ENCODE measurements around the gene TRIM71. TPM values are rescaled to one million over a fixed set of nuclear protein-coding genes. Genes with fewer than 3 reads are reported as not detected.

TRIM71 gene
- total RNA-seq, 4 donors from 2014 or later = not detected

- Histone ChIP-seq H3K27me3 (no peaks in the 10 kb centered on the region), H3K4me1 (no peaks in the 10 kb centered on the region), H3K9me3 (no peaks in the 10 kb centered on the region), H3K36me3 (no peaks in the 10 kb centered on the region), H3K27ac (no peak overlapping the region), H3K4me3 (no peak overlapping the region)
- no peak for TF ChIP-seq POLR2AphosphoS5 (IDR thresholded peaks at IDR 0.05)
- no peak for TF ChIP-seq CTCF (IDR thresholded peaks at IDR 0.05)
- TF ChIP-seq EP300 (IDR thresholded peaks at IDR 0.05; ENCODE audit: low read depth) = no peak
- TF ChIP-seq POLR2A (IDR thresholded peaks at IDR 0.05) = no peak
- no peak for DNase-seq
- intact Hi-C loops (cut with DNase I; ENCODE audit: low total_unique reads) (no loop called here), in situ Hi-C loops (cut with MboI; ENCODE audit: low pct_ligation_motif_present in 1 of 4, low pct_unique_long_range_greater_than_20kb in 1 of 4, low sequenced_read_pairs in 3 of 4) (no loop called here)
- 68 to 100% methylated on average over 1 to 2 of the region's 2 CpGs for WGBS, 2 donors (ENCODE audit: low coverage in 1 of 2)
Observed at GRCh38 chr3:32884591-32884990, 66.8 kb downstream of the TRIM71 start.

GRCh38 chr3:32885283-32885901 lies 67.6 kb downstream of the TRIM71 start:
- intact Hi-C loops (cut with DNase I; ENCODE audit: low total_unique reads) = no loop called here
- no peak overlapping the region for H3K4me3 ChIP-seq

GRCh38 chr3:32886296-32886695 lies 68.5 kb downstream of the TRIM71 start:
- TF ChIP-seq CTCF (IDR thresholded peaks at IDR 0.05) (no peak), EP300 (IDR thresholded peaks at IDR 0.05; ENCODE audit: low read depth) (no peak), POLR2AphosphoS5 (IDR thresholded peaks at IDR 0.05) (no peak), POLR2A (IDR thresholded peaks at IDR 0.05) (no peak)
- Histone ChIP-seq H3K36me3 (no peaks in the 10 kb centered on the region), H3K9me3 (no peaks in the 10 kb centered on the region), H3K4me3 (no peak overlapping the region), H3K27me3 (no peaks in the 10 kb centered on the region), H3K27ac (no peak overlapping the region), H3K4me1 (no peaks in the 10 kb centered on the region)
- no peak for DNase-seq
- in situ Hi-C loops (cut with MboI; ENCODE audit: low pct_ligation_motif_present in 1 of 4, low pct_unique_long_range_greater_than_20kb in 1 of 4, low sequenced_read_pairs in 3 of 4) = no loop called here
- 50 to 58% methylated on average over 1 to 4 of the region's 4 CpGs for WGBS, 2 donors (ENCODE audit: low coverage in 1 of 2)
- intact Hi-C loops (cut with DNase I; ENCODE audit: low total_unique reads) = no loop called here

More at GRCh38 chr3:32885283-32885901, 67.6 kb downstream of the TRIM71 start:
- H3K9me3 ChIP-seq = no peaks in the 10 kb centered on the region
- 88 to 94% methylated on average over 5 to 11 of the region's 11 CpGs for WGBS, 2 donors (ENCODE audit: low coverage in 1 of 2)
- H3K36me3 ChIP-seq = no peaks in the 10 kb centered on the region
- H3K4me1 ChIP-seq = no peaks in the 10 kb centered on the region
- DNase-seq = no peak
- no peak overlapping the region for H3K27ac ChIP-seq
- in situ Hi-C loops (cut with MboI; ENCODE audit: low pct_ligation_motif_present in 1 of 4, low pct_unique_long_range_greater_than_20kb in 1 of 4, low sequenced_read_pairs in 3 of 4) = no loop called here
- TF ChIP-seq CTCF (IDR thresholded peaks at IDR 0.05) (no peak), POLR2AphosphoS5 (IDR thresholded peaks at IDR 0.05) (no peak), POLR2A (IDR thresholded peaks at IDR 0.05) (no peak), EP300 (IDR thresholded peaks at IDR 0.05; ENCODE audit: low read depth) (no peak)
- no peaks in the 10 kb centered on the region for H3K27me3 ChIP-seq

- Histone ChIP-seq H3K36me3 (no peaks in the 10 kb centered on the region), H3K9me3 (no peaks in the 10 kb centered on the region), H3K4me1 (no peaks in the 10 kb centered on the region), H3K4me3 (no peak overlapping the region), H3K27ac (no peak overlapping the region), H3K27me3 (no peaks in the 10 kb centered on the region)
- intact Hi-C loops (cut with DNase I; ENCODE audit: low total_unique reads) (no loop called here), in situ Hi-C loops (cut with MboI; ENCODE audit: low pct_ligation_motif_present in 1 of 4, low pct_unique_long_range_greater_than_20kb in 1 of 4, low sequenced_read_pairs in 3 of 4) (no loop called here)
- TF ChIP-seq POLR2AphosphoS5 (IDR thresholded peaks at IDR 0.05) (no peak), EP300 (IDR thresholded peaks at IDR 0.05; ENCODE audit: low read depth) (no peak)
- 76% methylated on average over 3 of the region's 3 CpGs for WGBS, 2 donors (ENCODE audit: low coverage in 1 of 2)
- DNase-seq = no peak
Observed at GRCh38 chr3:32886911-32887310, 69.1 kb downstream of the TRIM71 start.

- Histone ChIP-seq H3K9me3 (no peaks in the 10 kb centered on the region), H3K4me3 (no peak overlapping the region), H3K36me3 (no peaks in the 10 kb centered on the region), H3K4me1 (no peaks in the 10 kb centered on the region), H3K27me3 (no peaks in the 10 kb centered on the region), H3K27ac (no peak overlapping the region)
- in situ Hi-C loops (cut with MboI; ENCODE audit: low pct_ligation_motif_present in 1 of 4, low pct_unique_long_range_greater_than_20kb in 1 of 4, low sequenced_read_pairs in 3 of 4) = no loop called here
- no peak for TF ChIP-seq POLR2A (IDR thresholded peaks at IDR 0.05)
- no peak for TF ChIP-seq POLR2AphosphoS5 (IDR thresholded peaks at IDR 0.05)
- TF ChIP-seq EP300 (IDR thresholded peaks at IDR 0.05; ENCODE audit: low read depth) = no peak
- TF ChIP-seq CTCF (IDR thresholded peaks at IDR 0.05) = no peak
- WGBS, 2 donors (ENCODE audit: low coverage in 1 of 2) = 71 to 83% methylated on average over 1 of the region's 1 CpG
- intact Hi-C loops (cut with DNase I; ENCODE audit: low total_unique reads) = no loop called here
- no peak for DNase-seq
Observed at GRCh38 chr3:32888739-32889138, 70.9 kb downstream of the TRIM71 start.

All from transverse colon (tissue), 4 donors.